K562 (cell line): Measurements from ENCODE around the gene TRAP1. TPM values are rescaled to one million over a fixed set of nuclear protein-coding genes. Genes with fewer than 3 reads are reported as not detected.
A peak's percentile ranks its signal among the peaks of the same experiment; 100 is the strongest.

ENCODE experiments used
- ATAC-seq: fragments of 200-7000 bp; cut with Tn5 transposase; 3 replicates; pipeline ENCODE4 v1.9.1; 2020; ENCODE audit warnings: moderate library complexity
- BruUV-seq: library from RNA; stranded (reverse); fragments of 400-500 nt; replicated peaks from 2 replicates; lab custom pipeline; 2021; lab: Mats Ljungman, UMichigan
- CTCF ChIA-PET: fragments of 300-600 bp; formaldehyde crosslinking; extraction: SDS; loops from one replicate; lab custom pipeline; 2021; ENCODE audit warnings: low intra/inter-chr PET ratio; lab: Yijun Ruan, JAX
- POLR2A ChIA-PET: fragments of 300-600, 350-650 bp; sonication (Branson Sonifier 250); formaldehyde crosslinking; extraction: SDS; loops from one replicate; lab custom pipeline; 2021; ENCODE audit warnings: antibody characterized with exemption, inconsistent platforms; lab: Yijun Ruan, JAX
- DNase-seq, 4 experiments: peaks; one replicate each; pipeline versions ENCODE4 v3.0.0 to v3.0.0-alpha.2; 2011 to 2018; ENCODE audit warnings: low spot score in 3 of 4, mixed read lengths in 3 of 4; ENCODE audit errors: extremely low read depth in 1 of 4
- FAIRE-seq: peaks from 2 replicates; lab custom pipeline; 2011; peaks lifted over from hg19 to GRCh38; lab: Jason Lieb, UNC
- H2AFZ ChIP-seq: 2 replicates; pipeline ENCODE4 v1.6.0; 2011; ENCODE audit warnings: low read depth, low read length, control low read depth, inconsistent platforms
- H3K27ac ChIP-seq: fragments of 200-600 bp; 3 replicates; pipeline ENCODE4 v1.8.0; 2011; ENCODE audit warnings: low read depth, mild to moderate bottlenecking, control low read depth, inconsistent platforms, low read length, moderate library complexity, mixed read lengths; ENCODE audit errors: extremely low read depth
- H3K27me3 ChIP-seq, 2 experiments: fragments of 300-600 bp in 1 of 2; 2 replicates in 1 of 2; 3 replicates in 1 of 2; pipeline versions ENCODE4 v1.6.0 to v1.8.0; 2011; ENCODE audit warnings: inconsistent platforms in 2 of 2, low read length in 2 of 2, mild to moderate bottlenecking in 1 of 2, mixed read lengths in 1 of 2, moderate library complexity in 1 of 2; ENCODE audit not compliant: control insufficient read depth in 2 of 2, insufficient read depth in 2 of 2
- H3K36me3 ChIP-seq: fragments of 300-600 bp; 3 replicates; pipeline ENCODE4 v1.8.0; 2011; ENCODE audit warnings: mild to moderate bottlenecking, low read length, inconsistent platforms; ENCODE audit not compliant: control insufficient read depth, insufficient read depth
- H3K4me1 ChIP-seq, 2 experiments: fragments of 200-600 bp in 1 of 2; replicated peaks in 1 of 2; 2 replicates in 1 of 2; 3 replicates in 1 of 2; pipeline versions ENCODE4 v1.5.1 to v1.8.0; 2011; ENCODE audit warnings: inconsistent platforms in 2 of 2, low read length in 2 of 2, mild to moderate bottlenecking in 1 of 2, mixed read lengths in 1 of 2, moderate library complexity in 1 of 2; ENCODE audit not compliant: control insufficient read depth in 2 of 2, insufficient read depth in 2 of 2
- H3K4me2 ChIP-seq: 2 replicates; pipeline ENCODE4 v1.6.1; 2011; ENCODE audit warnings: low read length, control low read depth, inconsistent platforms, mixed read lengths; ENCODE audit not compliant: insufficient read depth
- H3K4me3 ChIP-seq: fragments of 200-600 bp; sonication (generic), shearing (Covaris generic); 2 replicates; pipeline ENCODE4 v1.5.1; 2016; ENCODE audit warnings: control low read depth, inconsistent platforms
- H3K79me2 ChIP-seq: fragments of 200-600 bp; 3 replicates; pipeline ENCODE4 v1.8.0; 2011; ENCODE audit warnings: low read length, inconsistent platforms; ENCODE audit not compliant: control insufficient read depth, insufficient read depth
- H3K9ac ChIP-seq, 2 experiments: 2 replicates each; pipeline versions ENCODE4 v1.6.0 to v1.6.1; 2011; ENCODE audit warnings: low read depth in 2 of 2, low read length in 2 of 2, control low read depth in 1 of 2, inconsistent platforms in 1 of 2, mild to moderate bottlenecking in 1 of 2, mixed read lengths in 1 of 2; ENCODE audit not compliant: insufficient read depth in 1 of 2
- H3K9me1 ChIP-seq: one replicate; pipeline ENCODE4 v1.6.0; 2011; ENCODE audit warnings: inconsistent platforms, mild to moderate bottlenecking, low read length, moderate library complexity; ENCODE audit not compliant: control insufficient read depth, insufficient read depth
- H3K9me3 ChIP-seq: replicated peaks from 2 replicates; pipeline ENCODE4 v1.5.1; 2011; ENCODE audit warnings: low read depth, low read length, inconsistent platforms; ENCODE audit not compliant: control insufficient read depth, insufficient read depth
- H4K20me1 ChIP-seq: replicated peaks from 2 replicates; pipeline ENCODE4 v1.6.1; 2011; ENCODE audit warnings: low read length, inconsistent platforms, mixed read lengths; ENCODE audit not compliant: control insufficient read depth, insufficient read depth
- CCAR2 ChIP-seq: fragments of 200-400 bp; formaldehyde crosslinking; IDR thresholded peaks from 2 replicates; pipeline ENCODE4 v1.6.1; 2017; ENCODE audit warnings: mild to moderate bottlenecking, low read depth, low read length
- MXI1 ChIP-seq: IDR thresholded peaks from 2 replicates; pipeline ENCODE4 v1.6.1; 2011; ENCODE audit warnings: low read depth, mild to moderate bottlenecking, improper control_type of control experiment, low read length
- NR2C2 ChIP-seq, 2 experiments: fragments of 200-800 bp in 1 of 2; sonication (Bioruptor generic) in 1 of 2; sonication (generic) in 1 of 2; formaldehyde crosslinking in 1 of 2; IDR thresholded peaks; 2 replicates each; pipeline versions ENCODE4 v1.6.1 to v1.8.0; 2016 to 2022; ENCODE audit warnings: mild to moderate bottlenecking in 1 of 2, missing compliant biosample characterization in 1 of 2, missing genetic modification characterization in 1 of 2, missing genetic modification reagents in 1 of 2
- RNF219 ChIP-seq: fragments of 250-450 bp; sonication (Bioruptor Pico); IDR thresholded peaks from 2 replicates; pipeline ENCODE4 v1.5.0; 2022; ENCODE audit warnings: mild to moderate bottlenecking
- SPI1 ChIP-seq: IDR thresholded peaks from 2 replicates; pipeline ENCODE4 v1.6.1; 2011; ENCODE audit warnings: low read depth, low read length, control low read depth, borderline replicate concordance
- SRF ChIP-seq, 2 experiments: fragments of 250-450, 450-650 bp in 1 of 2; sonication (Bioruptor Pico) in 1 of 2; sonication (generic) in 1 of 2; formaldehyde crosslinking; IDR thresholded peaks; 2 replicates each; pipeline versions ENCODE4 v1.5.0 to v1.5.1; 2020 to 2022; ENCODE audit warnings: mild to moderate bottlenecking in 1 of 2, missing genetic modification reagents in 1 of 2
- ZNF274 ChIP-seq: IDR thresholded peaks from 2 replicates; pipeline ENCODE4 v1.6.1; 2011; ENCODE audit warnings: low read depth, mild to moderate bottlenecking, low read length, moderate library complexity, borderline replicate concordance
- WGBS: fragments of 100-300 bp; shearing (Covaris generic); methylation state at CpG from one replicate; pipeline ENCODE4 v1.1.6; 2016; ENCODE audit warnings: low coverage, mixed read lengths; ENCODE audit not compliant: insufficient coverage; ENCODE audit errors: missing lambda C conversion rate; 5-methylcytosine and 5-hydroxymethylcytosine counted together
- in situ Hi-C: fragments of 300-500 bp; cut with MboI; formaldehyde crosslinking; loops from 4 replicates; pipeline ENCODE4 v1.15.0; 2018; ENCODE audit warnings: inconsistent platforms, mixed read lengths
- intact Hi-C: fragments of 100-400 bp; cut with micrococcal nuclease; formaldehyde crosslinking; loops from 2 replicates; pipeline ENCODE4 v1.14.2; 2022
- polyA plus RNA-seq, 8 experiments: library from polyadenylated mRNA; depleted of rRNA in 4 of 8; stranded (reverse) in 5 of 8; unstranded in 3 of 8; fragments of >200 nt; fragmentation: Nextera tagmentation in 2 of 8; fragmentation: Illumina TruSeq in 1 of 8; extraction: Ambion mirVana in 2 of 8; extraction: Trizol in 1 of 8; gene quantifications; 2 replicates each; pipeline versions ENCODE4 v1.2.1 to v1.2.3, GENCODE V29; 2011 to 2014; ENCODE audit warnings: inconsistent platforms in 1 of 8, missing spikeins in 1 of 8
- total RNA-seq, 7 experiments: library from RNA; depleted of rRNA in 6 of 7; stranded (reverse); fragments of >200 nt in 6 of 7; fragmentation: Illumina TruSeq in 2 of 7; extraction: Trizol in 2 of 7; gene quantifications; 2 replicates each; pipeline versions ENCODE4 v1.2.1 to v1.2.3, GENCODE V29; 2011 to 2021; ENCODE audit warnings: low replicate concordance in 1 of 7
- TF ChIP-seq, protein P1 (sequence below): fragments of 450-650 bp; formaldehyde crosslinking; IDR thresholded peaks from 2 replicates; pipeline ENCODE4 v1.4.0; 2022; ENCODE audit warnings: missing genetic modification characterization

The TRAP1 gene
- total and polyA plus RNA-seq, 9 of the 15 experiments (the other 6 are each of a cell fraction or from before 2014, with no cell fraction given), result 19.1 to 436 (median 301) TPM

DNA sequence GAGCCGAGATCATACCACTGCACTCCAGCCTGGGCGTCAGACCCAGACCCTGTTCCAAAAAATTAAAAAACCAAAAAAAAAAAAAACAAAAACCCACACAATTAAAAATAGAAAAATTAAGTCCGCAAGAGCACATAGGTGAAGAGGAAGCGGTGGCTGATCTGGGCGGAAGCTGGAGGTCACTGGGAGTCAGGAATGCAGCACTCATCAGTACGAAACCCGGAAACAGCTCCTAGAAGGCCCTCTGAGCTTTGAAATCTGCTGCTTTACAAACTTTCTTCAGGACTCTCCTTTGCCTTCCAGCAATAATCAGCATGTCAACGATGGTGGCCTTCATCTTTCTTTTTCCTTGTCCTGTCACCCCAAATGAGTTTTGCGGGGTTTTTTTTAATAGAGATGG is 29.5 kb downstream of the TRAP1 start:
- POLR2A ChIA-PET, result interaction anchor here (0.8 to 1.2 kb wide), 2 partner anchors 13 to 193 kb away, joined by 3 to 4 read pairs; partner anchors contain the start of gene CREBBP
- peaks cover 86% of the 10 kb centered on the region for H3K36me3 ChIP-seq

DNA sequence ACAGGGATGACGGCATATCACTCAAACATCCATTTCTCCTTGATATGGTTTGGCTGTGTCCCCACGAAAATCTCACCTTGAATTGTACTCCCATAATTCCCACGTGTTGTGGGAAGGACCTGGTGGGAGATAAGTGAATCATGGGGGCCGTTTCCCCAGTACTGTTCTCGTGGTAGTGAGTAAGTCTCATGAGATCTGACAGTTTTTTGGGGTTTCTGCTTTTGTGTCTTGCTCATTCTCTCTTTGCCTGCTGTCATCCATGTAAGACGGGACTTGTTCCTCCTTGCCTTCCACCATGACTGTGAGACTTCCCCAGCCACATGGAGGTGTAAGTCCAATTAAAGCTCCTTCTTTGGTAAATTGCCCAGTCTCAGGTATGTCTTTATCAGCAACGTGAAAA is 30.3 kb downstream of the TRAP1 start:
- TF ChIP-seq SPI1 (no peak), NR2C2 (CRISPR knock-in tag; IDR thresholded peaks at IDR 0.05) (no peak), NR2C2 (tag; IDR thresholded peaks at IDR 0.05) (no peak), CCAR2 (no peak), RNF219 (CRISPR knock-in tag) (no peak), SRF (CRISPR knock-in tag; IDR thresholded peaks at IDR 0.05) (peak in 1 of 2 experiments; percentile 55; a peak in 1 of 4 replicates), ZNF274 (no peak)
- POLR2A ChIA-PET, result interaction anchor here (0.8 kb wide), 1 partner anchor 194 kb away, joined by 3 read pairs; the partner anchor contains the start of gene CREBBP
- Histone ChIP-seq H3K4me2 (no peak overlapping the region), H3K36me3 (peaks cover 92% of the 10 kb centered on the region), H3K9me1 (no peaks in the 10 kb centered on the region), H2AFZ (no peak overlapping the region), H3K4me1 (peaks cover 7 to 14% of the 10 kb centered on the region in 2 experiments; a peak in 4 of 5 replicates), H3K4me3 (no peak overlapping the region), H3K9me3 (no peaks in the 10 kb centered on the region), H3K27me3 (no peaks in the 10 kb centered on the region), H4K20me1 (0 out of 2 replicates have a peak, but pooled peaks cover 4% of the 10 kb centered on the region), H3K9ac (no peak overlapping the region), H3K27ac (no peak overlapping the region), H3K79me2 (peaks cover 20% of the 10 kb centered on the region)
- BruUV-seq, result no TSS peak
- intact Hi-C loops (no loop called here), in situ Hi-C loops (no loop called here)
- CTCF ChIA-PET, result no interaction called here
- DNase-seq, result no peak
- no peak for FAIRE-seq
- ATAC-seq, result no peak
- 81% methylated on average over 7 of the region's 7 CpGs for WGBS

More for the DNA sequence above, 29.5 kb downstream of the TRAP1 start:
- peaks cover 23% of the 10 kb centered on the region for H3K79me2 ChIP-seq
- H3K9me3 ChIP-seq, result no peaks in the 10 kb centered on the region
- 0 out of 2 replicates have a peak, but pooled peaks cover 4% of the 10 kb centered on the region for H4K20me1 ChIP-seq
- no peaks in the 10 kb centered on the region for H3K27me3 ChIP-seq
- no peak overlapping the region for H3K27ac ChIP-seq
- no peak overlapping the region for H3K4me2 ChIP-seq
- 98% methylated on average over 9 of the region's 9 CpGs for WGBS
- no peak for DNase-seq
- peaks cover 7 to 14% of the 10 kb centered on the region in 2 experiments; a peak in 4 of 5 replicates for H3K4me1 ChIP-seq
- H3K9ac ChIP-seq, result no peak overlapping the region
- in situ Hi-C loops (no loop called here), intact Hi-C loops (no loop called here)
- no peak overlapping the region for H2AFZ ChIP-seq
- ATAC-seq, result no peak
- no peak for FAIRE-seq
- CTCF ChIA-PET, result no interaction called here
- no TSS peak for BruUV-seq
- H3K9me1 ChIP-seq, result no peaks in the 10 kb centered on the region
- H3K4me3 ChIP-seq, result no peak overlapping the region
- TF ChIP-seq, protein P1, sequence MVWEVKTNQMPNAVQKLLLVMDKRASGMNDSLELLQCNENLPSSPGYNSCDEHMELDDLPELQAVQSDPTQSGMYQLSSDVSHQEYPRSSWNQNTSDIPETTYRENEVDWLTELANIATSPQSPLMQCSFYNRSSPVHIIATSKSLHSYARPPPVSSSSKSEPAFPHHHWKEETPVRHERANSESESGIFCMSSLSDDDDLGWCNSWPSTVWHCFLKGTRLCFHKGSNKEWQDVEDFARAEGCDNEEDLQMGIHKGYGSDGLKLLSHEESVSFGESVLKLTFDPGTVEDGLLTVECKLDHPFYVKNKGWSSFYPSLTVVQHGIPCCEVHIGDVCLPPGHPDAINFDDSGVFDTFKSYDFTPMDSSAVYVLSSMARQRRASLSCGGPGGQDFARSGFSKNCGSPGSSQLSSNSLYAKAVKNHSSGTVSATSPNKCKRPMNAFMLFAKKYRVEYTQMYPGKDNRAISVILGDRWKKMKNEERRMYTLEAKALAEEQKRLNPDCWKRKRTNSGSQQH (CRISPR knock-in tag), result no peak
- no peak for TF ChIP-seq MXI1
